AG04449 (cell line): ENCODE data around the gene BABAM2.

Experiments used
- CTCF ChIA-PET: fragments of 350-600 bp; formaldehyde crosslinking; extraction: SDS; loops from one replicate; lab custom pipeline; 2021; ENCODE audit warnings: antibody characterized with exemption; lab: Yijun Ruan, JAX
- POLR2A ChIA-PET: fragments of 400-600, 350-600 bp; formaldehyde crosslinking; extraction: SDS; loops from one replicate; lab custom pipeline; 2020; ENCODE audit warnings: antibody characterized with exemption, inconsistent platforms; lab: Yijun Ruan, JAX
- DNase-seq: peaks from one replicate; pipeline ENCODE4 v3.0.0-alpha.2; 2010; ENCODE audit warnings: low read depth, low spot score
- H3K4me3 ChIP-seq: 2 replicates; pipeline ENCODE4 v1.5.1; 2011; ENCODE audit warnings: low read depth, mild to moderate bottlenecking, control low read depth, low read length
- CTCF ChIP-seq: IDR thresholded peaks from one replicate; pipeline ENCODE4 v1.5.1; 2011; ENCODE audit warnings: mild to moderate bottlenecking, moderate library complexity, low read length, control low read depth, inconsistent platforms; ENCODE audit not compliant: insufficient read depth; ENCODE audit errors: missing control alignments

BABAM2 gene

GRCh38 chr2:28322456-28322855 is 431.9 kb downstream of the BABAM2 start:
- no peak for DNase-seq
- ChIA-PET POLR2A (interaction anchor here (1.0 kb wide), 1 partner anchor 68 kb away, joined by 3 read pairs; no protein-coding TSS in a partner anchor), CTCF (interaction anchor here (1.5 kb wide), 1 partner anchor 11 kb away, joined by 4 read pairs; no protein-coding TSS in a partner anchor)
- no peak for TF ChIP-seq CTCF
- no peak overlapping the region for H3K4me3 ChIP-seq

GRCh38 chr2:28322981-28323396 is 432.5 kb downstream of the BABAM2 start:
- DNase-seq, result no peak
- no peak for TF ChIP-seq CTCF
- ChIA-PET POLR2A (no interaction called here), CTCF (interaction anchor here (1.5 kb wide), 1 partner anchor 11 kb away, joined by 4 read pairs; no protein-coding TSS in a partner anchor)
- no peak overlapping the region for H3K4me3 ChIP-seq

- POLR2A ChIA-PET, result no interaction called here
- no peak overlapping the region for H3K4me3 ChIP-seq
- CTCF ChIA-PET, result no interaction called here
- no peak for TF ChIP-seq CTCF
- no peak for DNase-seq
Observed at GRCh38 chr2:28325173-28325566, 434.6 kb downstream of the BABAM2 start.

GRCh38 chr2:28325567-28326468 is 435.3 kb downstream of the BABAM2 start:
- ChIA-PET POLR2A (no interaction called here), CTCF (interaction anchor here (0.9 kb wide), 1 partner anchor 16 kb away, joined by 3 read pairs; no protein-coding TSS in a partner anchor)
- TF ChIP-seq CTCF, result no peak
- DNase-seq, result no peak
- no peak overlapping the region for H3K4me3 ChIP-seq

- CTCF ChIA-PET, result interaction anchor here (0.9 kb wide), 1 partner anchor 16 kb away, joined by 3 read pairs; no protein-coding TSS in a partner anchor
- no peak overlapping the region for H3K4me3 ChIP-seq
- no peak for DNase-seq
- POLR2A ChIA-PET, result no interaction called here
- no peak for TF ChIP-seq CTCF
Observed at GRCh38 chr2:28326469-28326805, 435.9 kb downstream of the BABAM2 start.

- ChIA-PET POLR2A (no interaction called here), CTCF (interaction anchor here (0.9 kb wide), 1 partner anchor 17 kb away, joined by 3 read pairs; no protein-coding TSS in a partner anchor)
- no peak overlapping the region for H3K4me3 ChIP-seq
- TF ChIP-seq CTCF, result no peak
- no peak for DNase-seq
Observed at GRCh38 chr2:28326881-28327505, 436.5 kb downstream of the BABAM2 start.
